Epidermal melanocyte (primary cell): ENCODE measurements around the gene AGR2.
"Not testable (repeated sequence)": the region's sequence is repeated elsewhere in the genome, so short reads cannot be mapped to it uniquely, and the experiment has no call there.

Experiments used
- DNase-seq: peaks from one replicate; pipeline ENCODE4 v3.0.0; 2011; ENCODE audit warnings: low spot score; ENCODE audit not compliant: insufficient read length

Gene AGR2

DNA sequence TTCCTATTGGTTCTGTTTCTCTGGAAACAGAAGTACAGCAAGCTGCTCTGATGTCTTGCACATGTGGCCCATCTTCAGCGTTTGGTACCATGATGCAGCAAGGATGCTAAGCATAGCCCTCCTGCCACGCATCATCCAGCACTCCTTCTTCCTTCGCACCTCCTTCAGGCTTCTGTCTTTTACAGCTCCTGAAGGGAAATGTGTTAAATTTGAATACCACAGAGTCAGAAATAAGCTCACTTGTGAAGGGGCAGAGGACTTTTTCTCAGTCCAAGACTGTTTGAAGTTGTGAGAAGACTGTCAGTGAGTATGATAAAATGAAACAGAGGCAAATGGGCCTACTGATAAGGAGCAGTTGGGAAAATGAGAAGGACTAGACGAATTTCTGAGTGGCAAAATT, 30.5 kb downstream of the AGR2 start:
- no peak for DNase-seq

DNA sequence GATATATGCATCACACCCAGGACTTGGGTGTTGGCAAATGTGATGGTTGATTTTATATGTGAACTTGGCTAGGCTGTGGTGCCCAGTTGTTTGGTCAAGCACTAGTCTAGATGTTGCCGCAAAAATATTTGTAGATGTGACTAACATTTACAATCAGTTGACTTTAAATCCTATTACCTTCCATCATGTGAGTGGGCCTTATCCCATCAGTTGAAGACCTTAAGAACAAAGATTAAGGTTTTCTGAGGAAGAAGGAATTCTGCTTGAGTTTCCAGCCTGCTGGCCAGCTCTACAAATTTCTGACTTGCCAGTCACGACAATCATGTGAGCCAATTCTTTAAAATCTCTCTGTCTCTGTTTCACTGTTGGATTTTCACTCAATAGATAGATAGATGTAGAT, 30.9 kb downstream of the AGR2 start:
- no peak for DNase-seq

DNA sequence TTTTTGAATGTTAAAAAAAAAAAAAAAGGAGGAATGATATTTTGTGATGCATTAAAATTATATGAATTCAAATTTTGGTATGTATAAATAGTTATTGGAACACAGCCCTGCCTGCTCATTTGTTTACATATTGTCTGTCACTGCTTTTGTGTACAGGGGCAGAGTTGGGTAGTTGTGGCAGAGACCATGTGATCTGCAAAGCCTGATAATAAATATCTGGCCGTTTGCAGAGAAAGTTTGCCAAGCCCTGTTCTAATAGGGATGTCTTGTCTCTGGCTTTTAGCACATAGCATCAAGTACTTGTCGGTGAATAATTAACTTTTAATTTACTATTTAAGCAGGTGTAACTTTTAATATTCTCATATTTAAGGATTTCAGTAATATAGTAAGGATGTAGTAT, 31.5 kb downstream of the AGR2 start:
- DNase-seq, result no peak

DNA sequence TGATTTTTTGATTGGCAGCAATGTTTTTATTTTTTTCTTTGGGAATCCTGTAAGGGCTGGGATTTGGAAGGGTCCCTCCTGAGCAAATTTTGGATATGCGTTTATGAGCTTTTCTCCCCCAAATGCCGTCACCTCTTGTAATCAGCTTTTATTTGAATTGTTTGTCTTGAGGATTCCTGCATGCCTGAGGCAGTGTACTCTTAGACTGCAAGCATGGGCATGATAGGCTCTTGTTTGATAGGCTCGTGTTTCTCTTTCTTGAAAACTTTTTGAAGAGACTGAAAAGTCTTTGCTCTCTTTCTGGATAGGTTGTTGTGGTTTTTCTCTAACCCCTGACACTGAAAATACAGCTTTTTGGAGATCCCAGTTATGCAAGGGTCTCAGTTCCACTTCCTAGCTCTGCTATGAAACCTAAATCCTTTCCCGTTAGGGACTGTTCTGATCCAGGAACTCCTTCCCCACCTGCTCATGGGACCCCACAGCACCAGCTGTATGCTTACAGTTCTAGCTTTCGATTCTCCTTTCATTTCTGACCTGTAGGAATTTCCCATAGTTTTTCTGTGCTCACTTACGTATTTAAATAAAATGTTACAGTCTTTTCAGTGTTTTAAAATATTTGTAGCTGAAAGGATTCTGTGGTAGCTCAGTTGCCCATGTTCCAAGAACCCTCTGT, 34.0 kb downstream of the AGR2 start:
- DNase-seq, result no peak

DNA sequence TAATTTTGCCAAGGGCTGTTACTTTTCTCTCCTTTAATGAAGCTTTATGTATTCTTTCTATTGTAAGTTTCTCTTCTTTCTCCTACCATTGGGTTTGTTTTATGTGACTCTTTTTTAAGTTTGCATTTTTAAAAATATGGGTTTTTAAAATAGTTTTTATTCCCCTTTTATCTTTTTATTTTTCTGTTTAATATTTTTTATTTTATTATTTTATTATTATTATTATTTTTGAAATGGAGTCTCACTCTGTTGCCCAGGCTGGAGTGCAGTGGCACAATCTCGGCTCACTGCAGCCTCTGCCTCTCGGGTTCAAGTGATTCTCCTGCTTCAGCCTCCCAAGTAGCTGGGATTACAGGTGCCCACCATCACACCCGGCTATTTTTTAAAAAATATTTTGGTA, 34.8 kb downstream of the AGR2 start:
- DNase-seq, result not testable (repeated sequence)

DNA sequence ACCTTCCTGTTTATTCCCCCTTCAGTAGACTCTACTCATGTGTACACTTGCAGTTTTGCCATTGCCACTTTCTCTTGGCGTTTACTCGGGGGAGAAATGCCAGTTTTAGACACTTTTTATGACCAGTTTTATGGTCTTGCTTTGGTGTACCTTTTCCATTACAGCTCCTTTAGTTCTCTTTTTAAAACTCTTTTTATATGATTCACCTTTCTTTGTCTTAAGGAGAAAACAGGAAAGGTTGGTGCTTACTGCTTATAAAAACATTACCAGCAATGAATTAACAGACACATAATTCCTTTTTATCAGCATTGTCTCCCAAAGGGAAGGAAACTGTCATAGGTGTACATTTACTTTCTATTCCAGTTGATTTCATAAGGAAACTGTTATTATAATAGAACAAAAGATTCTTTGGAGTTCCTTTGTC, 39.4 kb downstream of the AGR2 start:
- DNase-seq, result no peak

DNA sequence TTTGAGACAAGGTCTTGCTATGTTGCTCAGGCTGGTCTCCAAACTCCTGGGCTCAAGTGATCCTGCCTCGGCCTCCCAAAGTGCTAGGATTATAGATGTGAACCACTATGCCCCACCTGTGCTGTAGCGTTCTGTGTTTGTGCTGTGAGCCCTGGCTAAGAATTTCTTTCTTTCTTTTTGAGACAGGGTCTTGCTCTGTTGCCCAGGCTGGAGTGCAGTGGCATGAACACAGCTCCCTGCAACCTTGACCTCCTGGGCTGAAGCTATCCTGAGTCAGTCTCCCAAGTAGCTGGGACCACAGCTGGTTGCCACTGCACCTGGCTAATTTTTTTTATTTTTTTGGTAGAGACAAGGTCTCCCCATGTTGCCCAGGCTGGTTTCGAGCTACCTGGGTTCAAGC, 39.9 kb downstream of the AGR2 start:
- DNase-seq, result no peak

DNA sequence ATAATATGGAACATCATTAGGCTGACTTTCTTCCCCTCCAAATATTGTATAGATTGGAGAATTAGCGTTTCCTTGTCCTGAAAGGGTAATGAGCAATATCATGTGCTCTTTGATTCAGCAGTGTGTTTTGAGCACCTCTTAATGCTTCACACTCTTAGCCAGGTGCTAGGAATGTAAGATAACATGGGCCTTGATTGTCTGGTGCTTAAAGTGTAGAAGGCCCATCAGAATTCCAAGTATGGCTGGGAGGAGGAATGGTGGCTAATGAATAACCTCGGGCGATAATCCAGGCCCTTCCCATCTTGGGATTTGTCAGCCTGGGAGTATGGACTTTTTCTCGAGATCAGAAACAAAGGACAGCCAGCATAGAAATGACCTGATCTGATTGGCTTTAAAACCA, 42.6 kb downstream of the AGR2 start:
- DNase-seq, result no peak

DNA sequence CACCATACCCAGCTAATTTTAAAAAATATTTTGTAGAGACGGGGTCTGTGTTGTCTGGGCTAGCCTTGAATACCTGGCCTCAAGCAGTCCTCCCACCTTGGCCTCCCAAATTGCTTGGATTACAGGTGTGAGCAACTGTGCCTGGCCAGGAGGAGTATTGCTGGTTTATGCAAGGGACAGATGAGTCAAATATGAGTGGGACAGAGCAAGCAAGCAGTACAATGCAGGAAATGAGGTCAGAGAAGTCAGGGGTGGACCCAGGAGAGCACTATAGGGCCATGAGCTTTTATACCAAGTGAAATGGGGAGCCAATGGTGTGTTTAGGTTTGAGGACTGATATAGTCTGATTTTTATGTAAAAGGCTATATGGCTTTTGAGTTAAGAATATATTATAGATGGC, 45.0 kb downstream of the AGR2 start:
- no peak for DNase-seq

DNA sequence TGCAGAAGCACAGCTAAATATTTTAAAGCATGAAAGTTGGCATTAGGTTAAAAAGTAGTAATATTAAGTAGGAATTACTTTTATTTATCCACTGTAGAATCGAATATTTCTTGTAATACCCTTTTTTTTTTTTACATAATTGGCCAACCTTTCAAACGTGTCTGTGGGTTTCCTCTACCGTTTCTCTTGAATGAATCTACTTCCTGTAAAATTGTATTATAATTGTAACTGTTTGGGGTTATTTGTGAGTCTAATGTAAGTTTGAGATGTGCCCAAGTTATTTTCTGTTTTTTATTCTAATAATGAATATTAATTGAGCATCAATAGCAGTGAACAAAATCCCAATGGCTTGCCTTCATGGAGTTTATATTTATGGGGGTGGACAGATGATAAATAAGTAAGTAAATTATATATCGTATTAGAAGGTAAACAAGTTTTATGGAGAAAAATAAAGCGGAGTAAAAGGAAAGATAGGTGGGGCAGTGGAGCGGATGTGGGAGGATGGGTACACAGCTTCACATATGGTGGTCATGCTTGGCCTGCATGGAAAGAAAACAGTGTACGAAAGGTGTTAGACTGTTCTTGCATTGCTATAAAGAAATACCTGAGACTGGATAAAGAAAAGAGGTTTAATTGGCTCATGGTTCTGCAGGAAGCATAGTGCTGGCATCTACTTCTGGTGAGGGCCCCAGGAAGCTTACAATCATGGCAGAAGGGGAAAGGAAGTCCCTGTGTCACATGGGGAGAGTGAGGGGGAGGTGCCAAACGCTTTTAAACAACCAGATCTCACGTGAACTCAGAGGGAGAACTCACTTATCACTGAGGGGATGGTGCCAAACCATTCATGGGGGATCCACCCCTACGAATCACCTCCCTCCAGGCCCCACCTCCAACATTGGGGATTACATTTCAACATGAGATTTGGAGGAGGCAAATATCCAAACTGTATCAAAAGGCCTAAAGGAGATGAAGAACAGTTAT, 45.9 kb downstream of the AGR2 start:
- no peak for DNase-seq

DNA sequence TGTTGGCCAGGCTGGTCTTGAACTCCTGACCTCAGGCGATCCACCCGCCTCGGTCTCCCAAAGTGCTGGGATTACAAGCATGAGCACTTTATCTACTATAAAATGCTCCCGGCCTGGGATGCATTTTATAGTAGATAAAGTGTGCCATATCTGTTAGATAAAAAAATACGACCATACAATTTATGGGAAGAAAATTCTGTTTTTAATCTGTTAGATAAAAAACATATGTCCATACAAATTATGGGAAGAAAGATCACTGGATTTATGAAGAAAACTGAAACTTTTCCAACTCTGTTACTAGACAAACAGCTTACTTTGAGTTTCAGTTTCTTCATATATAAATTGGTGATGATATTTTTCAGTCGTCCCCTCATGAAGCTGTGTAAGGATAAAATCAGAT, 46.8 kb downstream of the AGR2 start:
- DNase-seq, result no peak

DNA sequence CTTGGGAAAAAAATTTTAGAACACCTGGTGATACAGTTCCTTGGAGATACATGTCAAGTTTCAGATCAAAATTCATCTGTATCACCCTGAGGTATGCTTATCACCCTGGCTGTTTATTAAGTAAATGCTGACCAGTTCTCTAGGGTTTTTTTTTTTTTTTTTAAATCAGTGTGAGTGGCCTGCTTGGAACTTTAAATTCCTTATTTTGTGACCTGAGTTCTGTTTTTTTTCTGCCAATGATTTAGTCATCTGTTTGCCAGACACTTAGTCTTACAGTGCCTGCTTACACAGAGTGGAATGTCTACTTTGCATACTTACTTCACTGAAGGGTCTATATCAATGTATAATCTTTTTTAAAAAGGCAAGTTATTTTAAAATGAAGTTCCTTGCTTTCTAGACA, 49.4 kb downstream of the AGR2 start:
- DNase-seq, result no peak

DNA sequence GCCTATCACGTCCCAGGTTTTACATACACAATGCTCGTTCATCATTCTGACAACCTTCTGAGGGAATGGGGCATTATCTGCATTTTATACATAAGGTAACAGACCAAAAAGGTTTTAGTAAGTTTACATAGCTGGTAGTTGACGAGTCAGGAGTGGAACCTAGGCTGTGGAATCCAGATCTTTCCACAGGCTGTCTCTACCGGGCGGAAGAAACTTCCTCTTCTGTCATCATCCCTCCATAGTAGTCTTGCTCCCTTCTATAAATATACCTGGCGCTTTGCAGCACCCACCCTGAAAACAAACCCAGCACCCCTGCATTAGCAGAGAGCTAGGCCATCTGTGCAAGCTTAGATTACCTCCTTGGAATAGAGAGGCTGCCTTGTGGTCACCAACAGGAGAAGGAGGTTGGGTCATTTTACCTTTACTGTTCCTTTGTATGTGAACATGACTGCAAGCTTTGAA, 49.9 kb downstream of the AGR2 start:
- no peak for DNase-seq

DNA sequence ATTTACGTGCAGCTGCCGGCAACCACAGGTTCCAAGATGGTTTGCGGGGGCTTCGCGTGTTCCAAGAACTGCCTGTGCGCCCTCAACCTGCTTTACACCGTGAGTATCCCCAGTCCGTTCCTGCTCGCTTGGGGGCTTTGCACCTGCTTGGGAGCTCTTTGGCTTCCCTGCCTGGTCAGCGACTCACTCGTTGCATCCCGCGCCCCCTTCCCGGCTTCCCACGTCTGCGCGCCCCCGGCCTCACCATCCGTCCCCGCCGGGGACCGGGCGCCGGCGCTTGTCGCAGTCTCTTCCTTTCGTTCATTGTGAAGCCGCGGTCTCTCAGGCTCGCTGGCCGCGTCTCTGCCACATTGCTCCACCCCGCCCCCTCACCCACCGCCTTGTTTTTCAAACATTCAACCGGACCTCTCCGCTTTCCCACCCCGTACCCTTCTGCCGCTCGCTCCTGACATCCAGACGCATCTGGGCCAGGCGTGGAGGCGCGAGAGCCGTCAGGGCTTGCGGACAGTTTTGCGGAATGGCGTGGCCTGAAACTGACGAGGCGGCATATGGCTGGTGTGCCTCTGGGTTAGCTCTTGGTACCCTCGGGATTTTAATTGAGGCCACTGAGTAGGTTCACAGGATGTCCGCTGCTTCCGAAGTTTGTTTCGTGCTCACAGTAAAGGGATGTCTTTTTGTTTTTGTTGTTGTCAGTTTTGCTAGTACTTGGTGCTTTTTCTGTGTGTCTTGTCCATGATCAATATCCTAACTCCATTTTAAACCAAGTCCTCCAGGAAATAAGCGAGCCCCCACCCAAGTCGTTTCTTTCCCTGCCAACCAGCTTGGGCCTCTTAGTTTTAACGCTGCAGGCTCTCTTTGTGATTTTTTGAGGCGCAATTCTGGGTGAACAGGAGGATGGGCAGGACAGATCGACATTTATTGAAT, 50.6 kb downstream of the AGR2 start:
- no peak for DNase-seq

DNA sequence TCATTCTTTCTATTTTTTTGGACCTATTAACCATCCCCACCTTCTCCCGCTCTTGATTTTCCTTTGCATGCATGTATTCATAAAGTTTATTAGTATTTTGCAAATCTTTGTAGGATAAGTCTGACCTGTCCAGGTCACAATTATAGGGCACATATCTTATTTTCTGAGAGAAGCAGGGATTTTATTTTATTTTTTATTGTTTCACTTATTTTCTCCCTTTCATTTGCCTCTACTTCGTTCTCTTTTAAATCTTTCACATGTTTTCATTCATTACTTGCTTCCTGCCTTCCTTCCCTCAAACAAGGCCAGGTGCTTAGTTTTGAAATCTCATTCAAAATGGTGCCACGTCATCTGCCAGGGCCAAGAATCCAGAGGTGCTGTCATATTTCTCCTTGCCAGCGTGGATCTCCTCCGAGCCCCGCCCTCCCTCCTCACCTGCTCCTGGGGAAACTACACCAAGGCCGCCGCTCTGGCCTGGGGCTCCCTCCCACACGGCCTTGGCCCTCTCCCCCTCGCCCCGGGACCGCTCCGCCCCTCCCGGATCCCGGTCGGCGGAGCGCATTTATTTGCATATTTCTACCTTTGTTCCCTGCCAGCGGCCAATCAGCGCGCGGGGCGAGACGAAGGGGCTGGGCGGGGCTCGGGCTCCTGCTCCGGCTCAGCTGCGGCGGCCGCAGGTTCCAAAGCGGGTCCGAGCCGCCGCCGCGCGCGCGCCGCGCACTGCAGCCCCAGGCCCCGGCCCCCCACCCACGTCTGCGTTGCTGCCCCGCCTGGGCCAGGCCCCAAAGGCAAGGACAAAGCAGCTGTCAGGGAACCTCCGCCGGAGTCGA, 51.5 kb downstream of the AGR2 start, which contains the start of gene TSPAN13:
Gene TSPAN13 (plus strand): TSS at position 654 of the 830 bp plus-strand sequence. CDS start 213 bp downstream, outside the sequence.
- DNase-seq, result peak; percentile 39

DNA sequence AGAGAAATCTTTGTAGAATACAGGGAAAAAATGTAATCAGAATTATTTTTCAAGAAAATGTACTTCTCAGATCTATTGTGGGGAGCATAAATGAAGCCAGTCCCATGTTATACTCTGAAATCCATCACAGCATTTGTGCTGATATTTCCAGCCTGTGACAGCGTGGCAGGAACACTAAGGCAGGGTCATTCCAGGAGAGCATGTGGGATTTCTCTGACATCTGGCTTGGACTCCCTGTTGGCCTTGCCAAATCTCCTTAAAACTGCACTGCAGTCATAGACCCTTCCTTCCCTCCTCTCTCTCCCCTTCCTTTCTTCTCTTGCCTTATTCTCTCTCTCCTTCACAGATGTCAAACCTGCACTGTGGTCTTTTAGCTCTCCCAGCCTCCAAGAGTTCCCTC, 57.7 kb downstream of the AGR2 start:
- peak; percentile 29 for DNase-seq

DNA sequence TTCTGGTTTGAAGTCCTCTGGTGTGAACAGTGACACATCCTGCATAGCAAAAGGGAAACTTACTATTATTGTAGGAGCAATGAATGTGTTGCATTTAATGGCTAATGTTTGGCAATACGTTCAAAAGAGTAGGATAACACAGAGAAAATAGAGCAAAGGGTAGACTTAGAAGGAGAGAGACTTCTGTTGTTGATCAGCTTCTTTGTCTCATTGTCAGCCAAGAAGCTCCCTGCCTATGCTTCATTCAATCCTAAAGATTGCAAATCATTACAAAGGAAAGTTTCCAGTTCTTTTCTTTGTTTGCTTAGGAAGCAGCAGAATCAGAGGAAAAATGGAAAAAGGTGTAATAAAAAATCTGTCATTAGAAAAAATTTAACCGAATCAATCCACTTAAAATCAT, 59.2 kb downstream of the AGR2 start:
- DNase-seq, result no peak

DNA sequence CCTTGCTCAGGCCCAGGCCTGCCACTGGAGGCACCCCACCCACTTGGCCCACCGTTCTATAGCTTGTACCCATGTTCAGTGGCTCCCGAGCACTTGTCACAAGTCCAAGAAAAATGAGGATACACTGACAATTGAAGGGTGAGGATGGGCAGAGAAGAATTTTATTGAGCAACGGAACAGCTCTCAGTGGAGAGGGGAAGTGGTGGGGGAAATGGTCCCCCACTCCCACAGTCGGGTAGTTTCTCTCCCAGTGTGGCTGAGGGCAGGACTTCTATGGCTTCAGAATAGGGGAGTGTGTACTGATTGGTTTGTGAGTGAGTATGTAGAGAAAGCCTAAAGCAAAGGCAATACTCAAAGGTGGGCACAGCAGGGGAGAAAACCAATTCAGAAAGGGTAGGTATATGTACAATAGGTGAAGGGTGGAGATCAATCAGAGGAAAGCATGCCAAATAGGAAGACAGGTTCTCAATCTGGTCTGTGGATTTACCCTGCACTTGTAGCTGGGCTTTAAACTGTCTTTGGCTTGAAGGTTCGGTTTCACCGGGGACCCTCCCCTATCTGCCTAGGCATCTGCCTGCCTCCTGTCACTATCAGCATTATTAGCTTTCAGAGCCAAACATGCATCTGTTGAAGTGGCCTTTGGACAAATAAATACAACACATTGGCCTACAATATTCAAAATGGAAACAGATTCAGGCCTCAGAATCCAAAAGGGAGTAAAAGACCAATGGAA, 60.1 kb downstream of the AGR2 start:
- DNase-seq, result no peak

DNA sequence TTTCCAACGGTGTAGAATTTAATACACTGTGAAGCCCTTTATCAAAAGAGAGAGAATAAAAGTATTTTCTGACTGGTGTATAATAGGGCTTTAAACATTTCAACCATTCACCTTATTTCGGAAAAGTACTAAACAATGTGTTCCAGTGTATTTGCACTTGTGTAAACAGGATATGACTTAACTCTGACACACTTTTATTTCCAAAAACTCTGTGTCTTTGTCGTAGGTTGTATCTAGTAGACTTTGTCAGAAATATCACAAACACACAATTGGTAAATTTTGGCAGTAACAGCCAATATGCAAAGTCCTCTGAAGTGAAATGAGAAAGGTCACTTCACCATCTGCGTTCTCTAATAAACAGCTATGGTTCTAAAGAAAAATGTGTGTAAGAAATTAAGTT, 61.6 kb downstream of the AGR2 start:
- DNase-seq, result no peak

DNA sequence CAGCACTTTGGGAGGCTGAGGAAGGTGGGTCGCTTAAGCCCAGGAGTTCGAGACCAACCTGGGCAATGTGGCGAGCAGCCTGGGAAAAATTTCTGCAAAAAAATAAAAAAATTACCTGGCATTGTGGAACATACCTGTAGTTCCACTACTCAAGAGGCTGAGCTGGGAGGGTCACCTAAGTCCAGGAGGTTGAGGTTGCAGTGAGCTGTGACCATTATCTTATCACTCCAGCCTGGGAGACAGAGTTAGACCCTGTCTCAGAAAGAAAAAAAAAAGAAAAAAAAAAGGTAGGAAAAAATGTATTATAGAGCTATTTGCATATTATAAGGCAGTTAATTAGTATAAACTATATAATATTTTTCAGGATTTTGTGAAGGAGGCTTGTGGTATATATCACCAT, 62.3 kb downstream of the AGR2 start:
- no peak for DNase-seq
